ENCODE results near the gene LTBR.

- no peak for TF ChIP-seq CTCF (IDR thresholded peaks at IDR 0.05 in 4 of 5, conservative IDR thresholded peaks at IDR 0.05 in 1 of 5)
- no peak for TF ChIP-seq POLR2A (IDR thresholded peaks at IDR 0.05)
Measured at GRCh38 chr12:6336889-6337853, 46.8 kb upstream of the LTBR start.

Data from gastrocnemius medialis (tissue), 4 donors.